Measurements from ENCODE around the gene NETO2. TPM values are rescaled to one million over a fixed set of nuclear protein-coding genes. Genes with fewer than 3 reads are reported as not detected.
"Not testable (repeated sequence)": the region's sequence is repeated elsewhere in the genome, so short reads cannot be mapped to it uniquely, and the experiment has no call there.

NETO2 gene
- total and polyA plus RNA-seq, 3 experiments from 2014 or later: 1.5 to 20.6 (median 19.3) TPM

DNA sequence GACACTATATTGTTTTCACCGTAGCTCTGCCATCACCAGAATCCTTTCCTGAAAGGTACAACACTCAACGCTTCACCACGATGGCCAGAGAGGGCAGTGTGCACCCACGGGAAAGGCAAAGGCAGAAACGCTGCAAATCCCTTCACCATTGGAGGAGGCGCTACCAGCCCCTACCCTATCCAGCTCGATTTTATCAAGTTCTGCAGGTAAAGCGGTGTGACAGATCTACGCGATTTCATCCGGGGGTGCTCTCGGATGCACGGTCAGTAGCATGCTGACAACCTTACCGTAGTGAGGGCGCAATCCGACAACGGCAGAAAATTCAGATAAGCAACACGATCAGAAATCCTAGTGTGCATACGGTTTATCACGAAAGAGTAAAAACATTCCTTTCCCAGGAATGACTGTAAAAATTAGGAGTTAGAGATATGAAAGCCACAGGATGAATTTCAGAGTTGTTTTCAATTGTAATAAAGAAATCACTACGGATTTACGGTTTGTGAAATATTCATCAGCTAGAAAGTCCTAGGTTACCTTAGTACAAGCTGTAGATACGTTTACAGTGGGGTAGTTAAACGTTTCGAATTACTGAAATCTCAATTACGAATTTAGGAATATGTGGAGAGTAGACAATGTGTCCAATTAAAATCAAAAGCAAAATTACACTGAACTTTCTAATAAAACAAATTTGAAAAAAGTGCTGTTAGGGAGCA, 1.8 kb downstream of the NETO2 start:
- H3K27me3 Mint-ChIP-seq: peaks cover 12 to 16% of the 10 kb centered on the region in 2 donors
- Histone ChIP-seq H3K4me3 (ENCODE audit: low read length) (peak overlapping the region; percentile 42), H3K27ac (ENCODE audit: low read depth, low read length) (no peak overlapping the region), H3K9me3 (ENCODE audit: low read length) (no peaks in the 10 kb centered on the region), H3K36me3 (ENCODE audit: insufficient read depth, low read length) (no peaks in the 10 kb centered on the region), H3K27me3 (ENCODE audit: insufficient read depth, low read length, poor library complexity, severe bottlenecking) (no peaks in the 10 kb centered on the region), H3K4me1 (ENCODE audit: insufficient read depth, low read length) (peaks cover 16% of the 10 kb centered on the region)
- DNase-seq: peak; percentile 71 to 86 (median 71)
- H3K9me3 Mint-ChIP-seq: no peaks in the 10 kb centered on the region
- H3K4me3 Mint-ChIP-seq: peak overlapping the region; percentile 87 to 91 (median 89)
- H3K27ac Mint-ChIP-seq: peak overlapping the region in 7 of 8 donors; percentile 2 to 76 (median 53)
- H3K36me3 Mint-ChIP-seq: no peaks in the 10 kb centered on the region
- ChIA-PET POLR2A (interaction anchor here (0.6 kb wide), 1 partner anchor 1469 kb away, joined by 7 read pairs; no protein-coding TSS in a partner anchor), CTCF (interaction anchor here (0.7 to 3.4 kb wide), 28 partner anchors 9 to 1489 kb away, joined by 3 to 23 read pairs (median 4); partner anchors contain the start of genes DNAJA2, ITFG1 and PHKB)
- peaks cover 16 to 19% (median 17%) of the 10 kb centered on the region in 3 donors for H3K4me1 Mint-ChIP-seq

DNA sequence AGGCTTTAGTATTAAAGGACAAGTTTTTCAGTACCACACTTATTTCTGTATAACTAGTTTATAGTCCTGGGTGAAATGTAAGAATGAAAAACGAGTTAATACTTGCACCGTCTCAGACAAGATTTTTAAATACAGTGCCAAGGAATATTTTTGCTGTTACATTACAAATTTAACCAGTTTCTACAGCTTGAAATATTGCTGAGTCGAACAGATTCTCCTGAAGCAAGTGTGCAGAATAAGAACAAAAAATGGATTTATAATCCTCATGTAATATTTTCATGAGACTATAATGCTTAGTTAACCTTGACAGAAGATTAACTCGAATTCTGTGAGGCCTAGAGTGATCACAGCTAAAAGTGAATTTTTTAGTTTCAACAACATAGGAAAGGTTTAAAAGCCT, 3.1 kb downstream of the NETO2 start:
- POLR2A ChIA-PET: no interaction called here
- H3K9me3 Mint-ChIP-seq: no peaks in the 10 kb centered on the region
- peaks cover 16% of the 10 kb centered on the region for H3K4me1 ChIP-seq (ENCODE audit: insufficient read depth, low read length)

DNA sequence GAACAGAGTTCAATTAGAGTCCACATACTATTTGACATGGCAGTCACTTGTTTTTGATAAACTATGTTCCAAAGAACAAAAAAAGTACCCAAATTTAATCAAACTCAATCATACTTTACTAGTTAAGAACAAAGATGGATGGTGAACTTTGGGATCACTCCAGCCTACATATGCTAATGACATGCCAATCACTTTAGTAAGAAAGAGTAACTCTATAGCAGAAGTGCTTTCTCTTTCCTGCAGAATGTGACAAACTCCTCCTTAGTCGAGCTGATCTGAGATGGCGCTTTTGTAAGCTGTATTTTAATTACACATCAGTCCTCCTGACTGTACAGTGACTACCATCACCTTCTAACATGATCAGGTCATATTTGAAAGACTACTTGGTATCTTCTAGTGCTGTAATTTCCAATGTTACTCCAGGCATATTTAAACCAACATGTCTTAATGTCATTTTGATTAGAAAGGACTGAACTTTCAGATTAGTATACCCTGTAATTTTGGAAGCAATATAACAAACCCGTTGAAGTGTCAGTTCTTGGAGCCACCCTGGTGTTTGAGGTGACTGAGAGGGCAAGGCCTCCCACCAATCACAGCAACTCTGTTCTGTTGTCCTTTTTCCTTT, 4.1 kb downstream of the NETO2 start:
- no peak for DNase-seq
- ChIA-PET POLR2A (no interaction called here), CTCF (no interaction called here)
- Histone ChIP-seq H3K9me3 (ENCODE audit: low read length) (no peaks in the 10 kb centered on the region), H3K4me3 (ENCODE audit: low read length) (no peak overlapping the region), H3K4me1 (ENCODE audit: insufficient read depth, low read length) (peaks cover 13% of the 10 kb centered on the region), H3K36me3 (ENCODE audit: insufficient read depth, low read length) (no peaks in the 10 kb centered on the region), H3K27me3 (ENCODE audit: insufficient read depth, low read length, poor library complexity, severe bottlenecking) (no peaks in the 10 kb centered on the region), H3K27ac (ENCODE audit: low read depth, low read length) (no peak overlapping the region)
- peaks cover 15 to 21% (median 16%) of the 10 kb centered on the region in 3 donors for H3K4me1 Mint-ChIP-seq
- peak overlapping the region in 2 of 8 donors; percentile 47 to 57 for H3K27ac Mint-ChIP-seq
- peaks cover 8 to 12% of the 10 kb centered on the region in 2 donors for H3K27me3 Mint-ChIP-seq
- no peaks in the 10 kb centered on the region for H3K36me3 Mint-ChIP-seq
- H3K9me3 Mint-ChIP-seq: no peaks in the 10 kb centered on the region
- peak overlapping the region in 1 of 7 donors; percentile 21 for H3K4me3 Mint-ChIP-seq

More for the DNA sequence above, 3.1 kb downstream of the NETO2 start:
- H3K9me3 ChIP-seq (ENCODE audit: low read length): no peaks in the 10 kb centered on the region
- CTCF ChIA-PET: interaction anchor here (0.9 to 3.4 kb wide), 5 partner anchors 103 to 1017 kb away, joined by 3 to 23 read pairs (median 4); no protein-coding TSS in a partner anchor
- Mint-ChIP-seq H3K4me3 (no peak overlapping the region), H3K36me3 (no peaks in the 10 kb centered on the region), H3K27me3 (peaks cover 12 to 15% of the 10 kb centered on the region in 2 donors), H3K4me1 (peaks cover 16 to 24% (median 17%) of the 10 kb centered on the region in 3 donors), H3K27ac (no peak overlapping the region)
- H3K36me3 ChIP-seq (ENCODE audit: insufficient read depth, low read length): no peaks in the 10 kb centered on the region
- H3K27me3 ChIP-seq (ENCODE audit: insufficient read depth, low read length, poor library complexity, severe bottlenecking): no peaks in the 10 kb centered on the region
- no peak for DNase-seq
- H3K4me3 ChIP-seq (ENCODE audit: low read length): no peak overlapping the region
- no peak overlapping the region for H3K27ac ChIP-seq (ENCODE audit: low read depth, low read length)

DNA sequence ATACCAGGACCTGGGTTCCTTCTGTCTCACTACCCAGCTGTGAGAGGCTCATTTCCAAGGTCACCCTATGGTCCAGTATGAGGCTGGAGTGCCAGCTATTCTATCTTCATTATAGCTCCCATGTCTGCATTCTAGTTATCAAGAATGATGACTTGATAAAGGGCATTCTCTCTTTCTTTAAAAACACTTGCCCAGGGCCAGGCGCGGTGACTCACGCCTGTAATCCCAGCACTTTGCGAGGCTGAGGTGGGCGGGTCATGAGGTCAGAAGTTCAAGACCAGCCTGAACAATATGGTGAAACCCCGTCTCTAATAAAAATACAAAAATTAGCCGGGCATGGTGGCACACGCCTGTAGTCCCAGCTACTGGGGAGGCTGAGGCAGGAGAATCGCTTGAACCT, 5.8 kb downstream of the NETO2 start:
- H3K27me3 ChIP-seq (ENCODE audit: insufficient read depth, low read length, poor library complexity, severe bottlenecking); H3K4me3 ChIP-seq (ENCODE audit: low read length); CTCF ChIA-PET; H3K4me1 ChIP-seq (ENCODE audit: insufficient read depth, low read length); H3K36me3 ChIP-seq (ENCODE audit: insufficient read depth, low read length); H3K27ac ChIP-seq (ENCODE audit: low read depth, low read length); DNase-seq; H3K27ac Mint-ChIP-seq; H3K4me3 Mint-ChIP-seq; POLR2A ChIA-PET; H3K9me3 ChIP-seq (ENCODE audit: low read length); H3K9me3 Mint-ChIP-seq; H3K36me3 Mint-ChIP-seq: not testable (repeated sequence)
- peaks cover 12 to 18% (median 14%) of the 10 kb centered on the region in 3 donors for H3K4me1 Mint-ChIP-seq
- peaks cover 6 to 10% of the 10 kb centered on the region in 2 donors for H3K27me3 Mint-ChIP-seq

DNA sequence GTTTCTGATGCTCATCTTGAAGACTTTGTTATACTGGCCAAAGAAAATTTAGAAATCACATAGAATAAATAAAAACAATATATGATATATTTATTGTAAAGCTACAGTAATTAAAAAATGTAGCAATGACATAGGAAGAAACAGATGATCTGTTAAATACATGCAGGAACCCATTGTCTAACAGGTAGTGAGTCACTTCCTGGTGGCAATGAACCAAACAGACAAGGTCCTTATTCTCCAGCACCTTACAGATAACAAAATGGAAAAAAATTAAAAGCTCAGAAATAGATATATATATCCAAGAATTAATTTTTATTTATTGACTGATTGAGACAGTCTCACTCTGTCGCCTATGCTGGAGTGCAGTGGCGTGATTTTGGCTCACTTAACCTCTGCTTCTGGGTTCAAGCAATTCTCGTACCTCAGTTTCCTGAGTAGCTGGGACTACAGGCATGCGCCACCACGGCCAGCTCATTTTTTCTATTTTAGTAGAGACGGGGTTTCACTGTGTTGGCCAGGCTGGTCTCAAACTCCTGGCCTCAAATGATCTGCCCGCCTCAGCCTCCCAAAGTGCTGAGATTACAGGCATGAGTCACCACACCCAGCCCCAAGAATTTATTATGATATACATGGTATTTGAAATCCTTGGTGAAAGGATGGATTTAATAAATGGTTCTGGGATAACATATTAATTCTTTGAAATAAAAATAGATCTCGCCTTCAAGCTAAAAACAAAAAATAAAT, 7.5 kb downstream of the NETO2 start:
- no peak overlapping the region for H3K4me3 ChIP-seq (ENCODE audit: low read length)
- ChIA-PET CTCF (interaction anchor here (1.4 kb wide), 1 partner anchor 1029 kb away, joined by 4 read pairs; no protein-coding TSS in a partner anchor), POLR2A (no interaction called here)
- no peaks in the 10 kb centered on the region for H3K9me3 Mint-ChIP-seq
- no peaks in the 10 kb centered on the region for H3K4me1 ChIP-seq (ENCODE audit: insufficient read depth, low read length)
- no peaks in the 10 kb centered on the region for H3K27me3 Mint-ChIP-seq
- H3K36me3 Mint-ChIP-seq: no peaks in the 10 kb centered on the region
- peaks cover 0 to 5% (median 0%) of the 10 kb centered on the region in 3 donors for H3K4me1 Mint-ChIP-seq
- no peak for DNase-seq
- no peak overlapping the region for H3K27ac ChIP-seq (ENCODE audit: low read depth, low read length)
- H3K36me3 ChIP-seq (ENCODE audit: insufficient read depth, low read length): no peaks in the 10 kb centered on the region
- H3K27ac Mint-ChIP-seq: peak overlapping the region in 1 of 8 donors; percentile 39
- no peaks in the 10 kb centered on the region for H3K9me3 ChIP-seq (ENCODE audit: low read length)
- H3K4me3 Mint-ChIP-seq: peak overlapping the region in 1 of 7 donors; percentile 20
- H3K27me3 ChIP-seq (ENCODE audit: insufficient read depth, low read length, poor library complexity, severe bottlenecking): no peaks in the 10 kb centered on the region

DNA sequence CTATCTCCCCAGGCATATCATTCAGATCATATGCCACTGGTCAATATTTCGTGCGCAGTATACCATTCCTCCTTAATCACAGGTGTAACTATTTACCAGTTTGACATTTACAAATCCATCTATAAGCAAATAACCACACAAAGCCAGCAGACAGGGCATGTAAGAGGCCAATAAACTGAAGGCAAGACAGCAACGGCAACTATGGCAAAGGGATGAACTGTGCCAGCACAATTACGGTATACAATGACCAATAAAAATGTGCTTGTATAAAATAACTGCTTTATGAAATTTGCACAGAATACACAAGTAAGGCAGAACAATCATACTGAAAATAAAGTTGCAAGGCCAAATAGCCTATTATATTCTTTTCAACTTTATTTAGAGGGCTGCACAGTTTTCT, 9.2 kb downstream of the NETO2 start:
- H3K4me3 ChIP-seq (ENCODE audit: low read length): no peak overlapping the region
- POLR2A ChIA-PET: no interaction called here
- no peaks in the 10 kb centered on the region for H3K27me3 Mint-ChIP-seq
- DNase-seq: no peak
- H3K36me3 ChIP-seq (ENCODE audit: insufficient read depth, low read length): no peaks in the 10 kb centered on the region
- H3K4me1 Mint-ChIP-seq: peaks cover 0 to 5% (median 0%) of the 10 kb centered on the region in 3 donors
- CTCF ChIA-PET: no interaction called here
- no peaks in the 10 kb centered on the region for H3K36me3 Mint-ChIP-seq
- H3K27ac Mint-ChIP-seq: peak overlapping the region in 1 of 8 donors; percentile 64
- no peaks in the 10 kb centered on the region for H3K9me3 ChIP-seq (ENCODE audit: low read length)
- H3K4me1 ChIP-seq (ENCODE audit: insufficient read depth, low read length): no peaks in the 10 kb centered on the region
- no peaks in the 10 kb centered on the region for H3K27me3 ChIP-seq (ENCODE audit: insufficient read depth, low read length, poor library complexity, severe bottlenecking)
- H3K4me3 Mint-ChIP-seq: no peak overlapping the region
- H3K9me3 Mint-ChIP-seq: no peaks in the 10 kb centered on the region
- no peak overlapping the region for H3K27ac ChIP-seq (ENCODE audit: low read depth, low read length)

DNA sequence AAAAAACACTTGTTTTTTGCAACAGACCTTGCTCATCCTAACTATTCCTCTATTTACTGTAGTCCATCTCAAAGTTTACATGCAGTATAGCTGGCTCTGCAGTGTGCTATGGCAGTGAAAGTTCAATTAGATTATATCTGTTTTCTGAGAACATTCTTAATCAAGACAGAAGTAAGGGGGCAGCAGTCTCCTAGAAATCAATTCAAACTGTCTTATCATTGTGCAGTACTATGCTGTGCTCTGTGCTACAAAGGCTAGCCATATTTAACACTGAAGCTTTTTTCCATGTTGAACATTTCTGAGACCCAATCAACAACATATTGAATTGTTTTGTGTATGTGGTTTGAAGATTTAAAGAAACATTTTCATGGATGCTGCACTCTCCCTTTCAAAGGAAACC, 11.4 kb downstream of the NETO2 start:
- H3K4me3 ChIP-seq (ENCODE audit: low read length): no peak overlapping the region
- no peaks in the 10 kb centered on the region for H3K27me3 ChIP-seq (ENCODE audit: insufficient read depth, low read length, poor library complexity, severe bottlenecking)
- no peak overlapping the region for H3K27ac ChIP-seq (ENCODE audit: low read depth, low read length)
- CTCF ChIA-PET: interaction anchor here (0.6 to 1.4 kb wide), 2 partner anchors 9 to 1106 kb away, joined by 3 to 6 read pairs; no protein-coding TSS in a partner anchor
- H3K27ac Mint-ChIP-seq: no peak overlapping the region
- no peaks in the 10 kb centered on the region for H3K4me1 ChIP-seq (ENCODE audit: insufficient read depth, low read length)
- H3K9me3 Mint-ChIP-seq: no peaks in the 10 kb centered on the region
- no peaks in the 10 kb centered on the region for H3K27me3 Mint-ChIP-seq
- H3K4me1 Mint-ChIP-seq: peaks cover 0 to 5% (median 0%) of the 10 kb centered on the region in 3 donors
- DNase-seq: no peak
- no peaks in the 10 kb centered on the region for H3K9me3 ChIP-seq (ENCODE audit: low read length)
- POLR2A ChIA-PET: no interaction called here
- peaks cover 0 to 3% (median under 1%) of the 10 kb centered on the region in 3 donors for H3K36me3 Mint-ChIP-seq
- no peaks in the 10 kb centered on the region for H3K36me3 ChIP-seq (ENCODE audit: insufficient read depth, low read length)
- no peak overlapping the region for H3K4me3 Mint-ChIP-seq

Measured in CD8-positive, alpha-beta memory T cell (primary cell).